K562 (cell line): ENCODE measurements around the gene TRIM33. TPM values are rescaled to one million over a fixed set of nuclear protein-coding genes. Genes with fewer than 3 reads are reported as not detected.

ENCODE experiments used
- ATAC-seq: fragments of 200-7000 bp; cut with Tn5 transposase; 3 replicates; pipeline ENCODE4 v1.9.1; 2020; ENCODE audit warnings: moderate library complexity
- BruUV-seq: library from RNA; stranded (reverse); fragments of 400-500 nt; replicated peaks from 2 replicates; lab custom pipeline; 2021; lab: Mats Ljungman, UMichigan
- CTCF ChIA-PET: fragments of 300-600 bp; formaldehyde crosslinking; extraction: SDS; loops from one replicate; lab custom pipeline; 2021; ENCODE audit warnings: low intra/inter-chr PET ratio; lab: Yijun Ruan, JAX
- POLR2A ChIA-PET: fragments of 300-600, 350-650 bp; sonication (Branson Sonifier 250); formaldehyde crosslinking; extraction: SDS; loops from one replicate; lab custom pipeline; 2021; ENCODE audit warnings: antibody characterized with exemption, inconsistent platforms; lab: Yijun Ruan, JAX
- DNase-seq, 4 experiments: peaks; one replicate each; pipeline versions ENCODE4 v3.0.0 to v3.0.0-alpha.2; 2011 to 2018; ENCODE audit warnings: low spot score in 3 of 4, mixed read lengths in 3 of 4; ENCODE audit errors: extremely low read depth in 1 of 4
- FAIRE-seq: peaks from 2 replicates; lab custom pipeline; 2011; peaks lifted over from hg19 to GRCh38; lab: Jason Lieb, UNC
- H2AFZ ChIP-seq: 2 replicates; pipeline ENCODE4 v1.6.0; 2011; ENCODE audit warnings: low read depth, low read length, control low read depth, inconsistent platforms
- H3K27ac ChIP-seq: fragments of 200-600 bp; 3 replicates; pipeline ENCODE4 v1.8.0; 2011; ENCODE audit warnings: low read depth, mild to moderate bottlenecking, control low read depth, inconsistent platforms, low read length, moderate library complexity, mixed read lengths; ENCODE audit errors: extremely low read depth
- H3K27me3 ChIP-seq, 2 experiments: fragments of 300-600 bp in 1 of 2; 2 replicates in 1 of 2; 3 replicates in 1 of 2; pipeline versions ENCODE4 v1.6.0 to v1.8.0; 2011; ENCODE audit warnings: inconsistent platforms in 2 of 2, low read length in 2 of 2, mild to moderate bottlenecking in 1 of 2, mixed read lengths in 1 of 2, moderate library complexity in 1 of 2; ENCODE audit not compliant: control insufficient read depth in 2 of 2, insufficient read depth in 2 of 2
- H3K36me3 ChIP-seq: fragments of 300-600 bp; 3 replicates; pipeline ENCODE4 v1.8.0; 2011; ENCODE audit warnings: mild to moderate bottlenecking, low read length, inconsistent platforms; ENCODE audit not compliant: control insufficient read depth, insufficient read depth
- H3K4me1 ChIP-seq, 2 experiments: fragments of 200-600 bp in 1 of 2; replicated peaks in 1 of 2; 2 replicates in 1 of 2; 3 replicates in 1 of 2; pipeline versions ENCODE4 v1.5.1 to v1.8.0; 2011; ENCODE audit warnings: inconsistent platforms in 2 of 2, low read length in 2 of 2, mild to moderate bottlenecking in 1 of 2, mixed read lengths in 1 of 2, moderate library complexity in 1 of 2; ENCODE audit not compliant: control insufficient read depth in 2 of 2, insufficient read depth in 2 of 2
- H3K4me2 ChIP-seq: 2 replicates; pipeline ENCODE4 v1.6.1; 2011; ENCODE audit warnings: low read length, control low read depth, inconsistent platforms, mixed read lengths; ENCODE audit not compliant: insufficient read depth
- H3K4me3 ChIP-seq: fragments of 200-600 bp; sonication (generic), shearing (Covaris generic); 2 replicates; pipeline ENCODE4 v1.5.1; 2016; ENCODE audit warnings: control low read depth, inconsistent platforms
- H3K79me2 ChIP-seq: fragments of 200-600 bp; 3 replicates; pipeline ENCODE4 v1.8.0; 2011; ENCODE audit warnings: low read length, inconsistent platforms; ENCODE audit not compliant: control insufficient read depth, insufficient read depth
- H3K9ac ChIP-seq, 2 experiments: 2 replicates each; pipeline versions ENCODE4 v1.6.0 to v1.6.1; 2011; ENCODE audit warnings: low read depth in 2 of 2, low read length in 2 of 2, control low read depth in 1 of 2, inconsistent platforms in 1 of 2, mild to moderate bottlenecking in 1 of 2, mixed read lengths in 1 of 2; ENCODE audit not compliant: insufficient read depth in 1 of 2
- H3K9me1 ChIP-seq: one replicate; pipeline ENCODE4 v1.6.0; 2011; ENCODE audit warnings: inconsistent platforms, mild to moderate bottlenecking, low read length, moderate library complexity; ENCODE audit not compliant: control insufficient read depth, insufficient read depth
- H3K9me3 ChIP-seq: replicated peaks from 2 replicates; pipeline ENCODE4 v1.5.1; 2011; ENCODE audit warnings: low read depth, low read length, inconsistent platforms; ENCODE audit not compliant: control insufficient read depth, insufficient read depth
- H4K20me1 ChIP-seq: replicated peaks from 2 replicates; pipeline ENCODE4 v1.6.1; 2011; ENCODE audit warnings: low read length, inconsistent platforms, mixed read lengths; ENCODE audit not compliant: control insufficient read depth, insufficient read depth
- ARHGAP35 ChIP-seq: fragments of 450-650 bp; IDR thresholded peaks from 2 replicates; pipeline ENCODE4 v1.6.1; 2018; ENCODE audit not compliant: partially characterized antibody
- FOSL1 ChIP-seq: fragments of 200-800 bp; sonication (Bioruptor generic); conservative IDR thresholded peaks from 2 replicates; pipeline ENCODE4 v1.6.1; 2016; ENCODE audit warnings: missing genetic modification characterization, missing compliant biosample characterization
- HDAC1 ChIP-seq, 2 experiments: fragments of 450-650 bp; IDR thresholded peaks; 2 replicates each; pipeline ENCODE4 v1.6.1; 2016 to 2017; ENCODE audit warnings: inconsistent platforms in 1 of 2, mild to moderate bottlenecking in 1 of 2, moderate library complexity in 1 of 2
- IFI16 ChIP-seq: fragments of 250-450 bp; sonication (Bioruptor Pico); IDR thresholded peaks from 2 replicates; pipeline ENCODE4 v2.1.2; 2022; ENCODE audit warnings: mild to moderate bottlenecking, inconsistent platforms
- ILF3 ChIP-seq: fragments of 450-650 bp; IDR thresholded peaks from 2 replicates; pipeline ENCODE4 v1.6.1; 2018; ENCODE audit warnings: antibody characterized with exemption, mild to moderate bottlenecking, moderate library complexity, borderline replicate concordance
- KDM4B ChIP-seq, 2 experiments: fragments of 450-650 bp in 1 of 2; sonication (generic) in 1 of 2; IDR thresholded peaks; 2 replicates each; pipeline ENCODE4 v1.6.1; 2016 to 2017; ENCODE audit warnings: borderline replicate concordance in 2 of 2, antibody characterized with exemption in 1 of 2, low read depth in 1 of 2, mild to moderate bottlenecking in 1 of 2
- MEF2A ChIP-seq: IDR thresholded peaks from 2 replicates; pipeline ENCODE4 v1.6.1; 2011; ENCODE audit warnings: low read depth, mild to moderate bottlenecking, low read length, moderate library complexity; ENCODE audit not compliant: control insufficient read depth
- MLLT1 ChIP-seq, 2 experiments: fragments of 450-650 bp; IDR thresholded peaks; 2 replicates each; pipeline ENCODE4 v1.6.1; 2016
- MTA3 ChIP-seq: fragments of 450-650 bp; formaldehyde crosslinking; IDR thresholded peaks from 2 replicates; pipeline ENCODE4 v1.6.1; 2017; ENCODE audit warnings: mild to moderate bottlenecking, borderline replicate concordance
- MYNN ChIP-seq, 2 experiments: sonication (generic); formaldehyde crosslinking in 1 of 2; IDR thresholded peaks; 2 replicates each; pipeline versions ENCODE4 v1.5.0 to v1.6.1; 2016 to 2020; ENCODE audit warnings: antibody characterized with exemption in 1 of 2, missing genetic modification reagents in 1 of 2
- PTBP1 ChIP-seq: fragments of 200-400 bp; formaldehyde crosslinking; IDR thresholded peaks from 2 replicates; pipeline ENCODE4 v1.6.1; 2017; ENCODE audit warnings: low read depth, low read length
- SMARCC2 ChIP-seq: fragments of 450-650 bp; IDR thresholded peaks from 2 replicates; pipeline ENCODE4 v1.6.1; 2017; ENCODE audit warnings: antibody characterized with exemption, moderate library complexity, mild to moderate bottlenecking, low read depth
- SMARCE1 ChIP-seq: fragments of 450-650 bp; IDR thresholded peaks from 2 replicates; pipeline ENCODE4 v1.7.1; 2016; ENCODE audit warnings: mild to moderate bottlenecking
- TBL1XR1 ChIP-seq, 2 experiments: IDR thresholded peaks; 2 replicates each; pipeline ENCODE4 v1.6.1; 2012; ENCODE audit warnings: improper control_type of control experiment in 2 of 2, low read length in 2 of 2, mild to moderate bottlenecking in 1 of 2
- TRIM24 ChIP-seq, 2 experiments: fragments of 450-650 bp; IDR thresholded peaks; 2 replicates each; pipeline ENCODE4 v1.6.1; 2016
- ZBTB17 ChIP-seq: fragments of 450-650 bp; formaldehyde crosslinking; IDR thresholded peaks from 2 replicates; pipeline ENCODE4 v1.4.0; 2020; ENCODE audit warnings: mild to moderate bottlenecking
- ZBTB9 ChIP-seq: fragments of 450-650 bp; formaldehyde crosslinking; IDR thresholded peaks from 2 replicates; pipeline ENCODE4 v1.4.0; 2020; ENCODE audit warnings: mild to moderate bottlenecking, moderate library complexity
- ZKSCAN8 ChIP-seq: fragments of 200-800 bp; sonication (Bioruptor generic); IDR thresholded peaks from 2 replicates; pipeline ENCODE4 v1.6.1; 2016; ENCODE audit warnings: missing genetic modification characterization, missing compliant biosample characterization
- ZNF764 ChIP-seq: fragments of 250-450 bp; sonication (Bioruptor Pico); IDR thresholded peaks from 2 replicates; pipeline ENCODE4 v1.4.0; 2020; ENCODE audit warnings: low read depth, mild to moderate bottlenecking, moderate library complexity
- ZNF778 ChIP-seq: fragments of 450-650 bp; formaldehyde crosslinking; IDR thresholded peaks from 2 replicates; pipeline ENCODE4 v1.4.0; 2020; ENCODE audit warnings: mild to moderate bottlenecking, moderate library complexity
- WGBS: fragments of 100-300 bp; shearing (Covaris generic); methylation state at CpG from one replicate; pipeline ENCODE4 v1.1.6; 2016; ENCODE audit warnings: low coverage, mixed read lengths; ENCODE audit not compliant: insufficient coverage; ENCODE audit errors: missing lambda C conversion rate; 5-methylcytosine and 5-hydroxymethylcytosine counted together
- in situ Hi-C: fragments of 300-500 bp; cut with MboI; formaldehyde crosslinking; loops from 4 replicates; pipeline ENCODE4 v1.15.0; 2018; ENCODE audit warnings: inconsistent platforms, mixed read lengths
- intact Hi-C: fragments of 100-400 bp; cut with micrococcal nuclease; formaldehyde crosslinking; loops from 2 replicates; pipeline ENCODE4 v1.14.2; 2022
- polyA plus RNA-seq, 8 experiments: library from polyadenylated mRNA; depleted of rRNA in 4 of 8; stranded (reverse) in 5 of 8; unstranded in 3 of 8; fragments of >200 nt; fragmentation: Nextera tagmentation in 2 of 8; fragmentation: Illumina TruSeq in 1 of 8; extraction: Ambion mirVana in 2 of 8; extraction: Trizol in 1 of 8; gene quantifications; 2 replicates each; pipeline versions ENCODE4 v1.2.1 to v1.2.3, GENCODE V29; 2011 to 2014; ENCODE audit warnings: inconsistent platforms in 1 of 8, missing spikeins in 1 of 8
- total RNA-seq, 7 experiments: library from RNA; depleted of rRNA in 6 of 7; stranded (reverse); fragments of >200 nt in 6 of 7; fragmentation: Illumina TruSeq in 2 of 7; extraction: Trizol in 2 of 7; gene quantifications; 2 replicates each; pipeline versions ENCODE4 v1.2.1 to v1.2.3, GENCODE V29; 2011 to 2021; ENCODE audit warnings: low replicate concordance in 1 of 7

TRIM33 gene
- total and polyA plus RNA-seq, 9 of the 15 experiments (the other 6 are each of a cell fraction or from before 2014, with no cell fraction given), result 9.3 to 58.4 (median 40.2) TPM

GRCh38 chr1:114510274-114511031 lies 550 bp downstream of the TRIM33 start:
- H3K79me2 ChIP-seq, result peaks cover 68% of the 10 kb centered on the region
- in situ Hi-C loops (no loop called here), intact Hi-C loops (no loop called here)
- peak; percentile 70 for ATAC-seq
- H3K9me1 ChIP-seq, result no peaks in the 10 kb centered on the region
- H3K9ac ChIP-seq, result peak overlapping the region; percentile 90 to 93
- ChIA-PET CTCF (no interaction called here), POLR2A (interaction anchor here (0.5 to 2.3 kb wide), 13 partner anchors 10 to 1939 kb away, joined by 3 to 6 read pairs (median 3); partner anchors contain the start of gene BCAS2)
- no peaks in the 10 kb centered on the region for H3K27me3 ChIP-seq
- H3K36me3 ChIP-seq, result peaks cover 20% of the 10 kb centered on the region
- peak overlapping the region; percentile 92 for H3K27ac ChIP-seq
- BruUV-seq, result no TSS peak
- peak overlapping the region; percentile 70 for H2AFZ ChIP-seq
- no peaks in the 10 kb centered on the region for H3K9me3 ChIP-seq
- H3K4me2 ChIP-seq, result peak overlapping the region; percentile 95
- H3K4me1 ChIP-seq, result peaks cover 30 to 34% of the 10 kb centered on the region in 2 experiments; a peak in 4 of 5 replicates
- peak overlapping the region; percentile 86 for H3K4me3 ChIP-seq
- peak; percentile 85 to 89 (median 88) for DNase-seq
- peak; percentile 62 for FAIRE-seq
- peaks cover 36% of the 10 kb centered on the region for H4K20me1 ChIP-seq
- WGBS, result under 1% methylated on average over 66 of the region's 71 CpGs
- TF ChIP-seq TBL1XR1 (IDR thresholded peaks at IDR 0.05; ENCODE audit: low read length in 2 of 2) (peak in 1 of 2 experiments; percentile 42; a peak in 1 of 4 replicates), ZNF778 (CRISPR knock-in tag) (no peak), MTA3 (peak; percentile 60; the same call in 1 of the 2 replicates), MYNN (IDR thresholded peaks at IDR 0.05) (0 out of 2 replicates have a peak, but pooled peaks have one; percentile 63), MYNN (CRISPR knock-in tag; IDR thresholded peaks at IDR 0.05) (no peak), ZBTB9 (CRISPR knock-in tag) (no peak), PTBP1 (no peak), MEF2A (no peak), SMARCE1 (peak; percentile 91; the same call in 1 of the 2 replicates), TRIM24 (IDR thresholded peaks at IDR 0.05) (peak; percentile 9 to 47; a peak in 2 of 4 replicates), SMARCC2 (no peak), HDAC1 (IDR thresholded peaks at IDR 0.05) (peak in 1 of 2 experiments; percentile 83; a peak in 2 of 4 replicates), FOSL1 (no peak; the same call in 1 of the 2 replicates), ARHGAP35 (no peak), ILF3 (0 out of 2 replicates have a peak, but pooled peaks have one; percentile 30), IFI16 (CRISPR knock-in tag) (no peak), MLLT1 (IDR thresholded peaks at IDR 0.05) (no peak; a peak in 1 of 4 replicates), ZNF764 (no peak), ZKSCAN8 (no peak), ZBTB17 (CRISPR knock-in tag) (0 out of 2 replicates have a peak, but pooled peaks have one; percentile 38), KDM4B (IDR thresholded peaks at IDR 0.05; ENCODE audit: borderline replicate concordance in 2 of 2, low read depth in 1 of 2) (no peak; a peak in 1 of 4 replicates)
